ENCODE data around the gene AXL. TPM values are rescaled to one million over a fixed set of nuclear protein-coding genes. Genes with fewer than 3 reads are reported as not detected.

AXL gene
- total RNA-seq, 4 donors from 2014 or later = 7.2 to 46.2 (median 24.2) TPM

DNA sequence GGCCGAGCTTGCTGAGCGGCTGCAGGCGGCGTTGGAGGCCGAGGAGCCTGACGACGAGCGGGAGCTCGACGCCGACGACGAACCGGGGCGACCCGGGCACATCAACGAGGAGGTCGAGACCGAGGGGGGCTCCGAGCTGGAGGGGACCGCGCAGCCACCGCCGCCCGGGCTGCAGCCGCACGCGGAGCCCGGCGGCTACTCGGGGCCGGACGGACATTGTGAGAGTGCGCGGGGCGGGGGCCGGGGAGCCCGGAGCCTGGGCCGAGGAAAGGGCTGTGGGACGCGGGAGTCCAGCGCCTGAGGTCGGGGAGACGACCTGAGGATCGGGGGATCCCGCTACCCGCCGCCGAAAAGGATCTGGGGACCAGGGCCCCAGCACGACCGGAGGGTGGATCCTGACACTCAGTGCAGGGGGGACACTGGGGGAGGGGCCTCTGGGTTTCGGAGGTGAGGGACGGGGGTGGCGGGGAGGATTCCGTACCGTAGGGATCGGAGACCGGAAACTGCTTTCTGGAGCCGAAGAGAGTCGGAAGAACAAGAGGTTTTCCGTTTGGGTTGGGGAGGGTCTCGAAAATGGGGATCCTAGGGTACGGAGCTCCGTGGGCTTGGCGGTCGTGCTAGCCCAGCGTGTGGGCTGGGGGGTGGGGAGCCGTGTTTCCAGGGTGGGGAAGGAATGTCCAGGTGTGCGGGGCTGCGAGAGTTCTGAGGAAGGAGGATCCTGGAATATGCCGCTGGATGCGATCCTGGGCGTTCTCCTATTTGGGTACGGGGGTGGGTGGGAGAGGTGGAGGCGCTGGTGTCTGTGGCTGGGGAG lies 45.8 kb downstream of the AXL start:
- peak in 2 of 3 donors; percentile 40 to 73 for DNase-seq
- peaks cover 0 to 21% (median 6%) of the 10 kb centered on the region in 4 donors for H3K4me1 ChIP-seq

DNA sequence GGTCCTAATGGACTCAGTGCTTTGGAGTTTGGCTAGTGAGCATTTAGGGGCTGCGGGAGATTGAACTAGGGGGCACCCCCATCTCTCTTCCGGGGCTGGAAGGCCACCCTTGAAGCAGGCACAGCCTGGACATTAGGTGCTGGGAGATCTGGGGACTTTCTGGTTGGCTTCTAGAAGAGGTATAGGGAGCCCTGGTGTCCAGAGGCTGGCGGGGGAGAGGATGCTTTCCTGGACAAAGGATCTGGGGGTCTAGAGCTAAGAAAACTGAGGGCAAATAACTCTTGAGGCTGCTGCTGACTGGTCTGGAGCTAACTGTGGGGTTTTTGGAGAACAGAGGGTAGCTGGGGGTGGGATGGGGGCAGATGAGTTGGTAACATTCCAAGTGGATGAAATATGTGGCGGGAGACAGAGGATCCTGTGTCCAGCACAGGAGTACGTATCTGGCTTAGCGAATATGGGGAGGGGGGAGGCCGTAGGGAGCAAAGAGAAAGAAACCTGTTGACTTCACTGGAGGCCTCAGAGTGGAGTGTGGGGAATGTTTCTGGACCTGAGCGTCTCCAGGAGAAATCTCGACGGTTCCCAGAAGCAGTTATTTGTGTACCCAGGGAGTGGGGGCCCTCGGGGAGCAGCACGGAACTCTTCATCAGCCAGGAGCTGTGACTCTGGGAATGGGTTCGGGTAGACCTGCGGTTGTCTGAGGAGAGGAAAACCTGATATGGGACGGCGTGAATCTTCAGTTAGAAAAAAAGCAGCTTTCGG lies 46.6 kb downstream of the AXL start:
- Histone ChIP-seq H3K9me3 (no peaks in the 10 kb centered on the region), H3K4me1 (peaks cover 0 to 21% (median 6%) of the 10 kb centered on the region in 4 donors), H3K27ac (peak overlapping the region; percentile 94 to 100 (median 98)), H3K4me3 (peak overlapping the region; percentile 85 to 97 (median 96)), H3K36me3 (peaks cover 0 to 33% (median 0%) of the 10 kb centered on the region in 3 donors), H3K27me3 (no peaks in the 10 kb centered on the region)
- peak; percentile 26 to 57 (median 53) for DNase-seq
- TF ChIP-seq CTCF (IDR thresholded peaks at IDR 0.05) = no peak
- TF ChIP-seq POLR2A (IDR thresholded peaks at IDR 0.05) = no peak

More for the DNA sequence above, 45.8 kb downstream of the AXL start:
- no peak for TF ChIP-seq CTCF (IDR thresholded peaks at IDR 0.05)
- no peak for TF ChIP-seq POLR2A (IDR thresholded peaks at IDR 0.05)
- peaks cover 0 to 26% (median 0%) of the 10 kb centered on the region in 3 donors for H3K36me3 ChIP-seq
- peak overlapping the region; percentile 85 to 97 (median 96) for H3K4me3 ChIP-seq
- peak overlapping the region; percentile 94 to 100 (median 98) for H3K27ac ChIP-seq
- no peaks in the 10 kb centered on the region for H3K27me3 ChIP-seq
- H3K9me3 ChIP-seq = no peaks in the 10 kb centered on the region

GRCh38 chr19:41269055-41269454 lies 50.0 kb downstream of the AXL start:
- Histone ChIP-seq H3K4me3 (no peak overlapping the region), H3K27ac (no peak overlapping the region), H3K4me1 (peaks cover 0 to 21% (median 5%) of the 10 kb centered on the region in 4 donors), H3K27me3 (no peaks in the 10 kb centered on the region), H3K9me3 (no peaks in the 10 kb centered on the region), H3K36me3 (peaks cover 0 to 68% (median 0%) of the 10 kb centered on the region in 3 donors)
- DNase-seq = no peak
- TF ChIP-seq POLR2A (IDR thresholded peaks at IDR 0.05) (no peak), CTCF (IDR thresholded peaks at IDR 0.05) (no peak)

- Histone ChIP-seq H3K27ac (no peak overlapping the region), H3K27me3 (no peaks in the 10 kb centered on the region), H3K4me3 (no peak overlapping the region), H3K9me3 (no peaks in the 10 kb centered on the region), H3K4me1 (peaks cover 0 to 21% (median 5%) of the 10 kb centered on the region in 4 donors), H3K36me3 (peaks cover 0 to 73% (median 0%) of the 10 kb centered on the region in 3 donors)
- DNase-seq = no peak
- TF ChIP-seq CTCF (IDR thresholded peaks at IDR 0.05) = no peak
- TF ChIP-seq POLR2A (IDR thresholded peaks at IDR 0.05) = no peak
These were observed 50.5 kb downstream of the AXL start for GRCh38 chr19:41269571-41269970.

GRCh38 chr19:41273076-41273475 lies 54.1 kb downstream of the AXL start:
- H3K4me1 ChIP-seq = no peaks in the 10 kb centered on the region
- DNase-seq = peak in 1 of 3 donors; percentile 31
- no peak overlapping the region for H3K4me3 ChIP-seq
- H3K9me3 ChIP-seq = no peaks in the 10 kb centered on the region
- TF ChIP-seq POLR2A (IDR thresholded peaks at IDR 0.05) = no peak
- no peaks in the 10 kb centered on the region for H3K27me3 ChIP-seq
- H3K36me3 ChIP-seq = peaks cover 0 to 100% (median 0%) of the 10 kb centered on the region in 3 donors
- no peak overlapping the region for H3K27ac ChIP-seq

All from Peyer's patch (tissue), 4 donors.